Measurements from ENCODE around the gene MYO1H.

GRCh38 chr12:109359131-109359690, 11.5 kb downstream of the MYO1H start:
- TF ChIP-seq ZNF274 (IDR thresholded peaks at IDR 0.05; ENCODE audit: low read depth, low read length): no peak
- no peak for TF ChIP-seq YY1 (IDR thresholded peaks at IDR 0.05; ENCODE audit: insufficient read depth, insufficient read length)

All from NT2/D1 (cell line).